GM12878 (cell line): ENCODE results near the gene FAM200B.

Experiments used
- CTCF ChIP-seq, 3 experiments: IDR thresholded peaks in 2 of 3; conservative IDR thresholded peaks in 1 of 3; 2 replicates each; pipeline ENCODE4 v1.5.1; 2011; ENCODE audit warnings: low read depth in 3 of 3, low read length in 3 of 3, mild to moderate bottlenecking in 3 of 3, control low read depth in 2 of 3, moderate library complexity in 2 of 3, inconsistent platforms in 1 of 3, mixed read lengths in 1 of 3; ENCODE audit not compliant: control insufficient read depth in 2 of 3, insufficient read depth in 1 of 3; ENCODE audit errors: extremely low read depth in 1 of 3
- ESRRA ChIP-seq: IDR thresholded peaks from 2 replicates; pipeline ENCODE4 v1.6.1; 2012; ENCODE audit warnings: mild to moderate bottlenecking, low read length, improper control_type of control experiment
- ETV6 ChIP-seq, 2 experiments: fragments of 450-650 bp in 1 of 2; IDR thresholded peaks in 1 of 2; conservative IDR thresholded peaks in 1 of 2; 2 replicates each; pipeline ENCODE4 v1.6.1; 2014; ENCODE audit warnings: antibody characterized with exemption in 1 of 2, borderline replicate concordance in 1 of 2, low read depth in 1 of 2, mild to moderate bottlenecking in 1 of 2, moderate library complexity in 1 of 2
- IRF5 ChIP-seq: fragments of 450-650 bp; IDR thresholded peaks from 2 replicates; pipeline ENCODE4 v1.6.1; 2017; ENCODE audit warnings: borderline replicate concordance
- POLR2AphosphoS2 ChIP-seq: IDR thresholded peaks from 2 replicates; pipeline ENCODE4 v1.6.1; 2011; ENCODE audit warnings: low read depth, mild to moderate bottlenecking, low read length, improper control_type of control experiment, moderate library complexity
- SMAD1 ChIP-seq: fragments of 450-650 bp; IDR thresholded peaks from 2 replicates; pipeline ENCODE4 v1.6.1; 2018; ENCODE audit warnings: mild to moderate bottlenecking, low read depth; ENCODE audit not compliant: partially characterized antibody
- SREBF2 ChIP-seq: IDR thresholded peaks from 2 replicates; pipeline ENCODE4 v1.6.1; 2012; ENCODE audit warnings: mild to moderate bottlenecking, low read length
- YY1 ChIP-seq: IDR thresholded peaks from 2 replicates; pipeline ENCODE4 v1.6.1; 2011; ENCODE audit warnings: low read depth, mild to moderate bottlenecking, low read length

GRCh38 chr4:15737255-15737654 is 55.6 kb downstream of the FAM200B start:
- no peak for TF ChIP-seq YY1
- no peak for TF ChIP-seq ETV6 (conservative IDR thresholded peaks at IDR 0.05 in 1 of 2, IDR thresholded peaks at IDR 0.05 in 1 of 2; ENCODE audit: borderline replicate concordance in 1 of 2, low read depth in 1 of 2)
- no peak for TF ChIP-seq POLR2AphosphoS2
- no peak for TF ChIP-seq SMAD1
- TF ChIP-seq SREBF2 = no peak
- peak in 2 of 3 experiments; percentile 15 to 32; a peak in 2 of 6 replicates for TF ChIP-seq CTCF (IDR thresholded peaks at IDR 0.05 in 2 of 3, conservative IDR thresholded peaks at IDR 0.05 in 1 of 3; ENCODE audit: control insufficient read depth in 2 of 3, extremely low read depth in 1 of 3, insufficient read depth in 1 of 3, low read depth in 3 of 3, low read length in 3 of 3)
- TF ChIP-seq ESRRA = no peak
- TF ChIP-seq IRF5 = no peak
